GM23338 (cell line): ENCODE data around the gene PAX2. TPM values are rescaled to one million over a fixed set of nuclear protein-coding genes. Genes with fewer than 3 reads are reported as not detected.

Source experiments
- ATAC-seq: fragments of 200-7000 bp; cut with Tn5 transposase; 3 replicates; pipeline ENCODE4 v1.9.1; 2020
- DNase-seq: peaks from one replicate; pipeline ENCODE4 v3.0.0-alpha.2; 2015; ENCODE audit warnings: low spot score
- H2AFZ ChIP-seq: fragments of 200-600 bp; sonication (generic); 2 replicates; pipeline ENCODE4 v1.8.0; 2016; ENCODE audit warnings: antibody characterized with exemption, mild to moderate bottlenecking, moderate library complexity
- H3F3A ChIP-seq: fragments of 200-600 bp; sonication (generic); replicated peaks from 2 replicates; pipeline ENCODE4 v1.8.0; 2017; ENCODE audit warnings: antibody characterized with exemption, mixed run types, low read depth
- H3K27ac ChIP-seq: fragments of 200-600 bp; sonication (generic); 2 replicates; pipeline ENCODE4 v1.6.1; 2016; ENCODE audit warnings: low read depth
- H3K27me3 ChIP-seq: fragments of 200-600 bp; sonication (generic); 2 replicates; pipeline ENCODE4 v1.8.0; 2016; ENCODE audit warnings: mild to moderate bottlenecking, mixed run types, moderate library complexity; ENCODE audit not compliant: insufficient read depth
- H3K36me3 ChIP-seq: fragments of 200-600 bp; sonication (generic); 2 replicates; pipeline ENCODE4 v1.8.0; 2016; ENCODE audit warnings: mild to moderate bottlenecking; ENCODE audit not compliant: insufficient read depth
- H3K4me1 ChIP-seq: fragments of 200-600 bp; sonication (generic); 2 replicates; pipeline ENCODE4 v1.8.0; 2016; ENCODE audit warnings: mild to moderate bottlenecking, moderate library complexity; ENCODE audit not compliant: insufficient read depth
- H3K4me2 ChIP-seq: fragments of 200-600 bp; sonication (generic); 2 replicates; pipeline ENCODE4 v1.7.1; 2017; ENCODE audit warnings: mixed run types
- H3K4me3 ChIP-seq: fragments of 200-600 bp; sonication (generic); 2 replicates; pipeline ENCODE4 v1.6.1; 2016; ENCODE audit warnings: mixed run types
- H3K79me2 ChIP-seq: fragments of 200-600 bp; sonication (generic); replicated peaks from 2 replicates; pipeline ENCODE4 v1.8.0; 2017; ENCODE audit warnings: mild to moderate bottlenecking; ENCODE audit not compliant: insufficient read depth
- H3K9me2 ChIP-seq: fragments of 200-600 bp; sonication (generic); 2 replicates; pipeline ENCODE4 v1.8.0; 2017; ENCODE audit not compliant: insufficient read depth
- H4K20me1 ChIP-seq: fragments of 200-600 bp; sonication (generic); replicated peaks from 2 replicates; pipeline ENCODE4 v1.8.0; 2017; ENCODE audit warnings: mild to moderate bottlenecking; ENCODE audit not compliant: insufficient read depth
- H3K27ac Mint-ChIP-seq: 2 replicates; pipeline ENCODE4 v1.8.0; 2020; ENCODE audit warnings: inconsistent platforms, mild to moderate bottlenecking, moderate library complexity, mixed read lengths
- H3K27me3 Mint-ChIP-seq: 3 replicates; pipeline ENCODE4 v1.8.0; 2022; ENCODE audit warnings: low read depth, mild to moderate bottlenecking, moderate library complexity, mixed read lengths, inconsistent platforms; ENCODE audit not compliant: insufficient read depth, poor library complexity
- H3K36me3 Mint-ChIP-seq: 3 replicates; pipeline ENCODE4 v1.8.0; 2021; ENCODE audit warnings: low read depth, mild to moderate bottlenecking, inconsistent platforms, moderate library complexity, mixed read lengths
- H3K4me1 Mint-ChIP-seq: 3 replicates; pipeline ENCODE4 v1.8.0; 2020; ENCODE audit warnings: mild to moderate bottlenecking, inconsistent platforms, mixed read lengths
- H3K4me3 Mint-ChIP-seq: 3 replicates; pipeline ENCODE4 v1.8.0; 2021; ENCODE audit warnings: moderate library complexity, mild to moderate bottlenecking, inconsistent platforms, mixed read lengths
- H3K9me3 Mint-ChIP-seq: 3 replicates; pipeline ENCODE4 v1.8.0; 2020; ENCODE audit warnings: moderate library complexity, mild to moderate bottlenecking, inconsistent platforms, mixed read lengths
- CREB1 ChIP-seq: fragments of 250-450 bp; sonication (Bioruptor Pico); IDR thresholded peaks from 2 replicates; pipeline ENCODE4 v1.5.0; 2020; ENCODE audit warnings: low read depth, mild to moderate bottlenecking, moderate library complexity
- EZH2 ChIP-seq: fragments of 200-600 bp; sonication (generic); IDR thresholded peaks from one replicate; pipeline ENCODE4 v1.8.0; 2017; ENCODE audit warnings: antibody characterized with exemption, mild to moderate bottlenecking, low read depth; ENCODE audit not compliant: unreplicated experiment
- NANOG ChIP-seq: IDR thresholded peaks from 2 replicates; pipeline ENCODE4 v1.6.1; 2016; ENCODE audit warnings: antibody characterized with exemption, borderline replicate concordance
- STAT1 ChIP-seq: IDR thresholded peaks from one replicate; pipeline ENCODE4 v1.6.1; 2016; ENCODE audit warnings: antibody characterized with exemption; ENCODE audit not compliant: unreplicated experiment
- ZNF114 ChIP-seq: fragments of 250-450 bp; sonication (Bioruptor Pico); IDR thresholded peaks from 2 replicates; pipeline ENCODE4 v1.5.0; 2020; ENCODE audit warnings: mild to moderate bottlenecking, moderate library complexity
- ZNF331 ChIP-seq: fragments of 250-450 bp; sonication (Bioruptor Pico); IDR thresholded peaks from 2 replicates; pipeline ENCODE4 v1.5.0; 2020; ENCODE audit warnings: low read depth, mild to moderate bottlenecking, moderate library complexity
- polyA plus RNA-seq: library from polyadenylated mRNA; unstranded; fragments of >200 nt; fragmentation: Nextera tagmentation; extraction: Ambion mirVana; gene quantifications from 2 replicates; pipeline ENCODE4 v1.2.1, GENCODE V29; 2016
- total RNA-seq: library from RNA; depleted of rRNA; stranded (reverse); fragments of >200 nt; shearing (Covaris generic); gene quantifications from 2 replicates; pipeline ENCODE4 v1.2.3, GENCODE V29; 2014
- TF ChIP-seq, protein P1 (sequence below): fragments of 250-450 bp; sonication (Bioruptor Pico); IDR thresholded peaks from 2 replicates; pipeline ENCODE4 v1.5.0; 2020; ENCODE audit warnings: mild to moderate bottlenecking, moderate library complexity
- TF ChIP-seq, protein P2 (sequence below): IDR thresholded peaks from 2 replicates; pipeline ENCODE4 v1.6.1; 2016; ENCODE audit warnings: antibody characterized with exemption
- TF ChIP-seq, protein P3 (sequence below): IDR thresholded peaks from one replicate; pipeline ENCODE4 v1.6.1; 2018; ENCODE audit warnings: antibody characterized with exemption; ENCODE audit not compliant: unreplicated experiment
- TF ChIP-seq, protein P4 (sequence below), 2 experiments: fragments of 200-600 bp in 1 of 2; sonication (generic) in 1 of 2; conservative IDR thresholded peaks; 2 replicates each; pipeline versions ENCODE4 v1.5.1 to v1.6.1; 2016 to 2017; ENCODE audit warnings: antibody characterized with exemption in 2 of 2, low read depth in 2 of 2, mild to moderate bottlenecking in 2 of 2, moderate library complexity in 1 of 2

Gene PAX2
- total and polyA plus RNA-seq, 2 experiments from 2014 or later = not detected

DNA sequence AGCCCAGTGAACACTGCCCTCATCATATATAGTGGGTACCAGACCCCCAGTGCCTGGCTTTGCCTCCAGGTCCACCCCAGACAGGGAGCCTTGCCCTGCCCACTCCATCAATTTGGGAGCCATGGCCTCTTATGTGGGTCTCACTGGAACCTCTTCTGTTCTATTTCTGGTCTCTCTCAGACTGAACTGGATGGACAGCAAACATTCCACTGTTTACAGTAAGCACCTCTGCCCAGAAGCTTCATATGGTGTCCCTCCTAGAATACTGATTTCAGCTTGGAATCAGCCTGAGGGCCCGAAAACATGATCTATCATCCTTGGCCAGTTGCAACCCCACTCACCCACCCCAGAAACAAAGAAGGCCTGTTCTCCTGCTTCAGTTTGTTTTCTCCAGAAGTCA is 86.4 kb downstream of the PAX2 start (continued):
- TF ChIP-seq, protein P1, sequence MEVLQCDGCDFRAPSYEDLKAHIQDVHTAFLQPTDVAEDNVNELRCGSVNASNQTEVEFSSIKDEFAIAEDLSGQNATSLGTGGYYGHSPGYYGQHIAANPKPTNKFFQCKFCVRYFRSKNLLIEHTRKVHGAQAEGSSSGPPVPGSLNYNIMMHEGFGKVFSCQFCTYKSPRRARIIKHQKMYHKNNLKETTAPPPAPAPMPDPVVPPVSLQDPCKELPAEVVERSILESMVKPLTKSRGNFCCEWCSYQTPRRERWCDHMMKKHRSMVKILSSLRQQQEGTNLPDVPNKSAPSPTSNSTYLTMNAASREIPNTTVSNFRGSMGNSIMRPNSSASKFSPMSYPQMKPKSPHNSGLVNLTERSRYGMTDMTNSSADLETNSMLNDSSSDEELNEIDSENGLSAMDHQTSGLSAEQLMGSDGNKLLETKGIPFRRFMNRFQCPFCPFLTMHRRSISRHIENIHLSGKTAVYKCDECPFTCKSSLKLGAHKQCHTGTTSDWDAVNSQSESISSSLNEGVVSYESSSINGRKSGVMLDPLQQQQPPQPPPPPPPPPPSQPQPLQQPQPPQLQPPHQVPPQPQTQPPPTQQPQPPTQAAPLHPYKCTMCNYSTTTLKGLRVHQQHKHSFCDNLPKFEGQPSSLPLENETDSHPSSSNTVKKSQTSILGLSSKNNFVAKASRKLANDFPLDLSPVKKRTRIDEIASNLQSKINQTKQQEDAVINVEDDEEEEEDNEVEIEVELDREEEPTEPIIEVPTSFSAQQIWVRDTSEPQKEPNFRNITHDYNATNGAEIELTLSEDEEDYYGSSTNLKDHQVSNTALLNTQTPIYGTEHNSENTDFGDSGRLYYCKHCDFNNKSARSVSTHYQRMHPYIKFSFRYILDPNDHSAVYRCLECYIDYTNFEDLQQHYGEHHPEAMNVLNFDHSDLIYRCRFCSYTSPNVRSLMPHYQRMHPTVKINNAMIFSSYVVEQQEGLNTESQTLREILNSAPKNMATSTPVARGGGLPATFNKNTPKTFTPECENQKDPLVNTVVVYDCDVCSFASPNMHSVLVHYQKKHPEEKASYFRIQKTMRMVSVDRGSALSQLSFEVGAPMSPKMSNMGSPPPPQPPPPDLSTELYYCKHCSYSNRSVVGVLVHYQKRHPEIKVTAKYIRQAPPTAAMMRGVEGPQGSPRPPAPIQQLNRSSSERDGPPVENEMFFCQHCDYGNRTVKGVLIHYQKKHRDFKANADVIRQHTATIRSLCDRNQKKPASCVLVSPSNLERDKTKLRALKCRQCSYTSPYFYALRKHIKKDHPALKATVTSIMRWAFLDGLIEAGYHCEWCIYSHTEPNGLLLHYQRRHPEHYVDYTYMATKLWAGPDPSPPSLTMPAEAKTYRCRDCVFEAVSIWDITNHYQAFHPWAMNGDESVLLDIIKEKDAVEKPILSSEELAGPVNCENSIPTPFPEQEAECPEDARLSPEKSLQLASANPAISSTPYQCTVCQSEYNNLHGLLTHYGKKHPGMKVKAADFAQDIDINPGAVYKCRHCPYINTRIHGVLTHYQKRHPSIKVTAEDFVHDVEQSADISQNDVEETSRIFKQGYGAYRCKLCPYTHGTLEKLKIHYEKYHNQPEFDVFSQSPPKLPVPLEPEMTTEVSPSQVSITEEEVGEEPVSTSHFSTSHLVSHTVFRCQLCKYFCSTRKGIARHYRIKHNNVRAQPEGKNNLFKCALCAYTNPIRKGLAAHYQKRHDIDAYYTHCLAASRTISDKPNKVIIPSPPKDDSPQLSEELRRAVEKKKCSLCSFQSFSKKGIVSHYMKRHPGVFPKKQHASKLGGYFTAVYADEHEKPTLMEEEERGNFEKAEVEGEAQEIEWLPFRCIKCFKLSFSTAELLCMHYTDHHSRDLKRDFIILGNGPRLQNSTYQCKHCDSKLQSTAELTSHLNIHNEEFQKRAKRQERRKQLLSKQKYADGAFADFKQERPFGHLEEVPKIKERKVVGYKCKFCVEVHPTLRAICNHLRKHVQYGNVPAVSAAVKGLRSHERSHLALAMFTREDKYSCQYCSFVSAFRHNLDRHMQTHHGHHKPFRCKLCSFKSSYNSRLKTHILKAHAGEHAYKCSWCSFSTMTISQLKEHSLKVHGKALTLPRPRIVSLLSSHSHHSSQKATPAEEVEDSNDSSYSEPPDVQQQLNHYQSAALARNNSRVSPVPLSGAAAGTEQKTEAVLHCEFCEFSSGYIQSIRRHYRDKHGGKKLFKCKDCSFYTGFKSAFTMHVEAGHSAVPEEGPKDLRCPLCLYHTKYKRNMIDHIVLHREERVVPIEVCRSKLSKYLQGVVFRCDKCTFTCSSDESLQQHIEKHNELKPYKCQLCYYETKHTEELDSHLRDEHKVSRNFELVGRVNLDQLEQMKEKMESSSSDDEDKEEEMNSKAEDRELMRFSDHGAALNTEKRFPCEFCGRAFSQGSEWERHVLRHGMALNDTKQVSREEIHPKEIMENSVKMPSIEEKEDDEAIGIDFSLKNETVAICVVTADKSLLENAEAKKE = no peak
- TF ChIP-seq, protein P2, sequence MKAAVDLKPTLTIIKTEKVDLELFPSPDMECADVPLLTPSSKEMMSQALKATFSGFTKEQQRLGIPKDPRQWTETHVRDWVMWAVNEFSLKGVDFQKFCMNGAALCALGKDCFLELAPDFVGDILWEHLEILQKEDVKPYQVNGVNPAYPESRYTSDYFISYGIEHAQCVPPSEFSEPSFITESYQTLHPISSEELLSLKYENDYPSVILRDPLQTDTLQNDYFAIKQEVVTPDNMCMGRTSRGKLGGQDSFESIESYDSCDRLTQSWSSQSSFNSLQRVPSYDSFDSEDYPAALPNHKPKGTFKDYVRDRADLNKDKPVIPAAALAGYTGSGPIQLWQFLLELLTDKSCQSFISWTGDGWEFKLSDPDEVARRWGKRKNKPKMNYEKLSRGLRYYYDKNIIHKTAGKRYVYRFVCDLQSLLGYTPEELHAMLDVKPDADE = no peak

DNA sequence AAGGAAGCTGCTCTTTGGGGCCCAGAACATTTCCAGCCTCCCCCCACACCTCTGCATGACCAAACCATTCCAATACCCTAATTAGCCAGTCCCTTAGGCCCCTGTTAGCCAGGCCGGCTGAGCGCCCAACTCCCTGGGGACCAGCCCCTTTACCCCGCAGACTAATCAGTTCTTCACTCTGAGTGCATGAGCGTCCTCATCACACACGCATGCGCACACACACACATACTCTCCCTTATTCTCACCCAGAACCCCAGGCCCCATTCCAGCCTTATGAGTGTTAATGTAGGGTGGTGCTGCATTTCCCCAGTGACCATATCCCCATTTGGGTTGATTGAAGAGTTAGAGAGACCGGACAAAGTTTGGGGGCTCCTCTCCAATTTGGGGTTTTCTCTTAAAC is 90.4 kb downstream of the PAX2 start:
- H3K9me3 Mint-ChIP-seq = no peaks in the 10 kb centered on the region; the same call in 2 of the 3 replicates
- peaks cover 5% of the 10 kb centered on the region for H4K20me1 ChIP-seq
- TF ChIP-seq NANOG (no peak), STAT1 (no peak), ZNF114 (CRISPR knock-in tag) (no peak), CREB1 (CRISPR knock-in tag) (no peak), ZNF331 (CRISPR knock-in tag) (no peak), EZH2 (no peak)
- TF ChIP-seq, protein P3, sequence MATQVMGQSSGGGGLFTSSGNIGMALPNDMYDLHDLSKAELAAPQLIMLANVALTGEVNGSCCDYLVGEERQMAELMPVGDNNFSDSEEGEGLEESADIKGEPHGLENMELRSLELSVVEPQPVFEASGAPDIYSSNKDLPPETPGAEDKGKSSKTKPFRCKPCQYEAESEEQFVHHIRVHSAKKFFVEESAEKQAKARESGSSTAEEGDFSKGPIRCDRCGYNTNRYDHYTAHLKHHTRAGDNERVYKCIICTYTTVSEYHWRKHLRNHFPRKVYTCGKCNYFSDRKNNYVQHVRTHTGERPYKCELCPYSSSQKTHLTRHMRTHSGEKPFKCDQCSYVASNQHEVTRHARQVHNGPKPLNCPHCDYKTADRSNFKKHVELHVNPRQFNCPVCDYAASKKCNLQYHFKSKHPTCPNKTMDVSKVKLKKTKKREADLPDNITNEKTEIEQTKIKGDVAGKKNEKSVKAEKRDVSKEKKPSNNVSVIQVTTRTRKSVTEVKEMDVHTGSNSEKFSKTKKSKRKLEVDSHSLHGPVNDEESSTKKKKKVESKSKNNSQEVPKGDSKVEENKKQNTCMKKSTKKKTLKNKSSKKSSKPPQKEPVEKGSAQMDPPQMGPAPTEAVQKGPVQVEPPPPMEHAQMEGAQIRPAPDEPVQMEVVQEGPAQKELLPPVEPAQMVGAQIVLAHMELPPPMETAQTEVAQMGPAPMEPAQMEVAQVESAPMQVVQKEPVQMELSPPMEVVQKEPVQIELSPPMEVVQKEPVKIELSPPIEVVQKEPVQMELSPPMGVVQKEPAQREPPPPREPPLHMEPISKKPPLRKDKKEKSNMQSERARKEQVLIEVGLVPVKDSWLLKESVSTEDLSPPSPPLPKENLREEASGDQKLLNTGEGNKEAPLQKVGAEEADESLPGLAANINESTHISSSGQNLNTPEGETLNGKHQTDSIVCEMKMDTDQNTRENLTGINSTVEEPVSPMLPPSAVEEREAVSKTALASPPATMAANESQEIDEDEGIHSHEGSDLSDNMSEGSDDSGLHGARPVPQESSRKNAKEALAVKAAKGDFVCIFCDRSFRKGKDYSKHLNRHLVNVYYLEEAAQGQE = no peak
- TF ChIP-seq, protein P4, sequence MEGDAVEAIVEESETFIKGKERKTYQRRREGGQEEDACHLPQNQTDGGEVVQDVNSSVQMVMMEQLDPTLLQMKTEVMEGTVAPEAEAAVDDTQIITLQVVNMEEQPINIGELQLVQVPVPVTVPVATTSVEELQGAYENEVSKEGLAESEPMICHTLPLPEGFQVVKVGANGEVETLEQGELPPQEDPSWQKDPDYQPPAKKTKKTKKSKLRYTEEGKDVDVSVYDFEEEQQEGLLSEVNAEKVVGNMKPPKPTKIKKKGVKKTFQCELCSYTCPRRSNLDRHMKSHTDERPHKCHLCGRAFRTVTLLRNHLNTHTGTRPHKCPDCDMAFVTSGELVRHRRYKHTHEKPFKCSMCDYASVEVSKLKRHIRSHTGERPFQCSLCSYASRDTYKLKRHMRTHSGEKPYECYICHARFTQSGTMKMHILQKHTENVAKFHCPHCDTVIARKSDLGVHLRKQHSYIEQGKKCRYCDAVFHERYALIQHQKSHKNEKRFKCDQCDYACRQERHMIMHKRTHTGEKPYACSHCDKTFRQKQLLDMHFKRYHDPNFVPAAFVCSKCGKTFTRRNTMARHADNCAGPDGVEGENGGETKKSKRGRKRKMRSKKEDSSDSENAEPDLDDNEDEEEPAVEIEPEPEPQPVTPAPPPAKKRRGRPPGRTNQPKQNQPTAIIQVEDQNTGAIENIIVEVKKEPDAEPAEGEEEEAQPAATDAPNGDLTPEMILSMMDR (conservative IDR thresholded peaks at IDR 0.05; ENCODE audit: low read depth in 2 of 2) = no peak

More for the DNA sequence above, 90.4 kb downstream of the PAX2 start:
- H3K79me2 ChIP-seq = no peaks in the 10 kb centered on the region
- H3K4me1 ChIP-seq = no peaks in the 10 kb centered on the region
- H3K27me3 ChIP-seq = peaks cover 56% of the 10 kb centered on the region
- H3K27ac ChIP-seq = no peak overlapping the region
- Mint-ChIP-seq H3K4me3 (no peak overlapping the region), H3K4me1 (peaks cover 4% of the 10 kb centered on the region; the same call in 2 of the 3 replicates), H3K27me3 (peaks cover 34% of the 10 kb centered on the region), H3K36me3 (no peaks in the 10 kb centered on the region; the same call in 2 of the 3 replicates), H3K27ac (no peak overlapping the region)
- no peak overlapping the region for H2AFZ ChIP-seq
- no peaks in the 10 kb centered on the region for H3K9me2 ChIP-seq
- DNase-seq (no peak), ATAC-seq (no peak)
- no peak overlapping the region for H3K4me2 ChIP-seq
- H3K36me3 ChIP-seq = no peaks in the 10 kb centered on the region
- no peaks in the 10 kb centered on the region for H3F3A ChIP-seq
- H3K4me3 ChIP-seq = no peak overlapping the region
